Epithelial cell of proximal tubule (primary cell): ENCODE measurements around the gene LASP1. TPM values are rescaled to one million over a fixed set of nuclear protein-coding genes. Genes with fewer than 3 reads are reported as not detected.

ENCODE experiments used
- DNase-seq: peaks from one replicate; pipeline ENCODE4 v3.0.0-alpha.2; 2011; ENCODE audit warnings: low read depth
- H3K4me3 ChIP-seq: 2 replicates; pipeline ENCODE4 v1.5.1; 2011; ENCODE audit warnings: low read depth, mild to moderate bottlenecking, low read length
- CTCF ChIP-seq: conservative IDR thresholded peaks from 2 replicates; pipeline ENCODE4 v1.5.1; 2012; ENCODE audit warnings: low read depth, mild to moderate bottlenecking, low read length
- total RNA-seq: library from RNA; depleted of rRNA; stranded (reverse); fragments of >200 nt; gene quantifications from 2 replicates; pipeline ENCODE4 v1.2.3, GENCODE V29; 2015

LASP1 gene
- total RNA-seq, 1 donor from 2014 or later: 261 TPM

DNA sequence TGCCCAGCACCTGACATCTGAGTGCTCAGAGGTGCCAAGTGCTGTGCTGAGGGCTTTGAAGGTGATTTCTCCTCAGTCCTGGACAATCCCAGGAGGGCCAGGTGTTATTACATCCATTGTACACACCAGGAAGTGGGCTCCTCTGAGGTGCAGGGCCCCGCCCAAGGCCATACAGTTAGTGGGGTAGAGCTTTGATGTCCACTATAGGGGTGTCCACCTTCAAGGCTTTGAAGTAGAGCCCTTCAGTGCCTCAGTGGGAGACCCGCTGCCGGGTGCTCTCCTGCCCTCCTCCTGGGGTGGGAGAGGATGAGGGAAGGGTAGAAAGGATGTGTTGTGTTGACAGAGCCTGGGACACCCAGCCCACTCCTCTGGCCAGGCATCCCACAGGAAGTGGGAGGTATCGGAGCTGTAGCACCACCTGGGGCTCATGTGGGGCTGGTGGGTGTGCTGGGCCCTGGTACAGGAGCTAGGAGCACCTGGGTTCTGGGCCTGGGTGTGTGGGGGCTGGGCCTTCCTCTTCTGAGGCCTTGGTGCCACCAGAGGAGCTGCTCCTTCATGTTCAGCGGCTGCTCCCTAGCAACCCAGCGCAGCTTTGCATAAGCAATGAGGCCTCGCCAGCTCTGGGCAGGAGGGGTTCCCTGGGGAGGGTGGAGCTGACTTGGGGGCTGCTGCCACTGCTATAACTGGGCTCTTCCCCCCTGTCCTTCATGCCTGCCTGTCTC, 7.4 kb downstream of the LASP1 start:
- DNase-seq: no peak
- TF ChIP-seq CTCF: no peak
- H3K4me3 ChIP-seq: no peak overlapping the region

GRCh38 chr17:38879878-38880665, 10.2 kb downstream of the LASP1 start:
- no peak for TF ChIP-seq CTCF
- no peak overlapping the region for H3K4me3 ChIP-seq
- no peak for DNase-seq

GRCh38 chr17:38881600-38882191, 11.8 kb downstream of the LASP1 start:
- no peak for DNase-seq
- no peak overlapping the region for H3K4me3 ChIP-seq
- no peak for TF ChIP-seq CTCF

DNA sequence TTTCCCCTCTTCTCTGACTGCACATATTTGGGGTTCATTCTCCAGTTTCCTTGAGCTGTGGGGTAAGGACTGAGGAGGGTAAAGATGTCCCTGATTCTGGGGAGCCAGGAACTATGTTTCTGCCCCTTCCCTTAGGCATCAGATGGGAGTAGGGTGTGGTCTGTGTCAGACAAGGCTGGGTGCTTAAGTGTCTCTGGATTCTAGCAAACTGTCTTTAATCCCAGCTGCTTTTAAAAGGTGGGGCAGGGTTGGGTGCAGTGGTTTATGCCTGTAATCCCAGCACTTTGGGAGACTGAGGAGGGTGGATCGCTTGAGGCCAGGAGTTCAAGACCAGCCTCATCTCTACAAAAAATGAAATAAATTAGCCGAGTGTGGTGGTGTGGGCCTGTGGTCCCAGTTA, 13.0 kb downstream of the LASP1 start:
- no peak for TF ChIP-seq CTCF
- DNase-seq: no peak
- no peak overlapping the region for H3K4me3 ChIP-seq

DNA sequence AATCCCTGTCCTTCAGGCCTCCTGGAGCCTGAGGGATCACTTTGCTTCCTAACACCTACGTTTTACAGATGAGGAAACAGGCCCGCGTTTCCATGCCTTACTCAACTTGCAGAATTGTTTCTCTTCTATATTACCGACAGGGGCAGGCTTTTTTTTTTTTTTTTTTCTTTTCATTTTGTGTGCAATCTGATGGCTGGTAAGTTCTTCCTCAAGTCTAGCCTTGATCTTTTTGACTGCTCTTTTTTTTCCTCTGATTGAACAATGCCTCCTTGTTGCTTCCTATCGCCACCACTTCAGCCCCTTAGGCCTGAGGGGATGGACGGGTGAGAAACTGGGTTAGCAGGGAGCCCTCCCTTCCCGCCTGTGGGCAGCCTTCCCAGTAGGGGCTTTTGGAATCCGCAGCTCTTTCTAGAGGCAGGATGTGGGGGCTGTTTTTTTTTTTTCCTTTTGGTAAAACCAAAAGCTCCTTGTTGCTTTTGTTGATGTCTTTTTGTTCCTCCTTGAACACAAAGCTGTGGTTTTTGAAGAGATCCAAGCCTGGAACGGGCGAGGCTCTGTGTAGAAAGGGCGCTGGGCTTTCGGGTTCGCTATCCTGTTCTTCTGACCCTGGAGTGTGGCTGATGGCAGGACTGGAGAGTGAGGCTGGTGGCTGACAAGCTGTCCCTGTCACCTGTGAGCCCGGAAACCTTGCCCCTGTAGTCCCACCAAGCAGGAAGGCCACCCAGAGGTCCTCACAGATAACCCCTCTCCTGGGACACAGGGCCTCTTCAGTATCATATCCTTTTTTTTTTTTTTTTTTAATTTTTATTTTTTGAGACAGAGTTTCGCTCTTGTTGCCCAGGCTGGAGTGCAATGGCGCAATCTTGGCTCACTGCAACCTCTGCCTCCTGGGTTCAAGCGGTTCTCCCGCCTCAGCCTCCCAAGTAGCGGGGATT, 14.0 kb downstream of the LASP1 start:
- TF ChIP-seq CTCF: no peak
- no peak for DNase-seq
- no peak overlapping the region for H3K4me3 ChIP-seq

DNA sequence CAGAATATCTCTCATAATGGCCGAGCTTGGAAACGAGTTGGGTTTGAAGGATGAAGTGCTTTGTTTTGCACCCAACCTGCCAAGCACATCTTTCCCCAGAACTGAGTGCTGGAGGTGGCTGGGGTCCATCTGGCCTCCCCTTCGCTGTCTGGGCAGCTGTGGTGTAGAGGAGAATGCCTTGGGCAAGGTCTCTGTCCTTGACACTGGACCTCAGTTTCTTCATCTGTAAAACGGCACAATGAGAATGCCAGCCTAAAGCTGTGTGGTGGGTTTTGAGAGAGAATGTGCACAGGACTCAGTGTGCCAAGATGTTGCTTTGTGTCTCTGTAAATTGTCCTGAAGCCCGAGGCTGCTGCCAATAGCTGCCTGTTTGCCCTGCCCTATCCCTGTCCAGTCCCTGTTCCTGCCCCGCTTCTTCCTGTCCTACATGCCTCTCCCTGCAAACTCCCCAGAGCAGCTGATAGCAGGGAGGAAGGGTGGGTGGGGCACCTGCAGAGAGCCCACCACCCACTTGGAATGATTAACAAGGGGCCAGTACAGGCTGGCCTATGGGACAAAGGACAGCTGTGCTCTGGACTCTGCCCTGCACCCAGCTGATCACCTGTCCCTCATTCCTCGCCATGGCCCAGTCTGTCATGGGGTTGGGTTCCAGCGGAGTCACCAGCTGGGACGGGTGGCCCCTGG, 15.3 kb downstream of the LASP1 start:
- H3K4me3 ChIP-seq: no peak overlapping the region
- TF ChIP-seq CTCF: no peak
- DNase-seq: no peak
